ENCODE results near the gene HBM.

DNA sequence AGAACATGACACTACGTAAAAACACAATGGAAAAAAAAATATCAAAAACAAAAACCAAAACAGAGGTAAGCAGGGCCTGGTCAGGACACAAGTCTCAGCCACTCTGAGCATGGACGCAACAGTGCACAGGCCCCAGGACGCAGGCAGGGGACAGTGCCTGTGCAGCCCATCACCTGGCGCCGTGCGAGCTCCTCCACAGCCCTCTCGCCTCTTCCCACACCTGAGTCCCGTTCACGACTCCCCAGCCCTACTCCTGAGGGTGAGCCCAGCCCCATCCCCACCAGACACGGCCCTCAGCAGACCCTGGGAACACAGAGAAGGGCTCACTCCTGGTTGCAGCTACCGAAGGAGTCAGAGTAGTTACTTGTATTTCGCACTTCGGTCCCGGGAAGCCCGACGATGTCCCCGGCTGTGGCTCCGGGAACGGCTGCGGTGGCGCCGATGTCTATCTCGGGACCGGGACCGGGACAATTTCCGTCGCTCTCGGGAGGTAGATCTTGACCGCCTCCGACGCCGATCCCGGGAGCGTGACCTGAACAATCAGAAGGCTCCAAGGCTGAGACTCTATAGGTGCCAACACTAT lies 23.9 kb downstream of the HBM start:
- TF ChIP-seq, protein P1, sequence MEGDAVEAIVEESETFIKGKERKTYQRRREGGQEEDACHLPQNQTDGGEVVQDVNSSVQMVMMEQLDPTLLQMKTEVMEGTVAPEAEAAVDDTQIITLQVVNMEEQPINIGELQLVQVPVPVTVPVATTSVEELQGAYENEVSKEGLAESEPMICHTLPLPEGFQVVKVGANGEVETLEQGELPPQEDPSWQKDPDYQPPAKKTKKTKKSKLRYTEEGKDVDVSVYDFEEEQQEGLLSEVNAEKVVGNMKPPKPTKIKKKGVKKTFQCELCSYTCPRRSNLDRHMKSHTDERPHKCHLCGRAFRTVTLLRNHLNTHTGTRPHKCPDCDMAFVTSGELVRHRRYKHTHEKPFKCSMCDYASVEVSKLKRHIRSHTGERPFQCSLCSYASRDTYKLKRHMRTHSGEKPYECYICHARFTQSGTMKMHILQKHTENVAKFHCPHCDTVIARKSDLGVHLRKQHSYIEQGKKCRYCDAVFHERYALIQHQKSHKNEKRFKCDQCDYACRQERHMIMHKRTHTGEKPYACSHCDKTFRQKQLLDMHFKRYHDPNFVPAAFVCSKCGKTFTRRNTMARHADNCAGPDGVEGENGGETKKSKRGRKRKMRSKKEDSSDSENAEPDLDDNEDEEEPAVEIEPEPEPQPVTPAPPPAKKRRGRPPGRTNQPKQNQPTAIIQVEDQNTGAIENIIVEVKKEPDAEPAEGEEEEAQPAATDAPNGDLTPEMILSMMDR (IDR thresholded peaks at IDR 0.05), result no peak
- TF ChIP-seq EZH2phosphoT487 (IDR thresholded peaks at IDR 0.05) (no peak), EZH2 (IDR thresholded peaks at IDR 0.05) (no peak)
